Measurements from ENCODE around the gene RBM10. TPM values are rescaled to one million over a fixed set of nuclear protein-coding genes. Genes with fewer than 3 reads are reported as not detected.

Gene RBM10
- total and polyA plus RNA-seq, 9 of the 15 experiments (the other 6 are each of a cell fraction or from before 2014, with no cell fraction given) = 1.1 to 61.7 (median 31.5) TPM

DNA sequence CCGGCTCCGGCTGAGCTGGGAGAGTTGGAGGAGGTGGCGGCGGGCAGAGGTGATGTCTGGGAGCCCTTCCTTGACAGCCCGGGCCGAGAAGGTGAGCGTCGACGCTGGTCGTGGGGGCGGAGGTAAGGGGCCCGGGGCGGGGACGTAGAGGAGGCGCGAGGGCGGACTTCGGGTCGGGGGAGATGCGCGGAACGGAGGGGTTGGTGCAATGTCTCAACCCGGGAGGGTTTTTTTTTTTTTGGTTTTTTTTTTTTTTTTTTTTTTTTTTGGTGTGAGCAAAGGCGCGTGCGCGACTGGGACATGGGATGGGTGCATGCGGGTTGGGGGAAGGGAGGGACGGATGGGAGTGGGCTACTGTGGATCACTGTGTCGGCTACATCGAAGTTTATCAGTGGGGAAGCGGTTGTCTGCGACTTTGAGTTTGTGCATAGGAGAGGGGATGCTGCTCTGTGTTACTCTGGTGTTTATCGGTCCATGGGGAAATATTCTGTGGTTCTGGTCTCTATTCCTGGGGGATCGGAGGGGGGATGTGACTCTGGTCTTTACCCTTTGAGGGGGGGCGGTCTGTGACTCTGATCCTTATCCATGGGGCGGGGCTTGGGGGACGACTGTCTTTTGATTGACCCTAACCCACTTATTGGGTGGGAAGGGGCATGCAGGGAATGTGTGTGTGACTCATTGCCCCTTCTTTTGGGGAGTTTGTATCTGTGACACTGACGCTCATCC lies 537 bp downstream of the RBM10 start (continued):
- TF ChIP-seq, protein P1, sequence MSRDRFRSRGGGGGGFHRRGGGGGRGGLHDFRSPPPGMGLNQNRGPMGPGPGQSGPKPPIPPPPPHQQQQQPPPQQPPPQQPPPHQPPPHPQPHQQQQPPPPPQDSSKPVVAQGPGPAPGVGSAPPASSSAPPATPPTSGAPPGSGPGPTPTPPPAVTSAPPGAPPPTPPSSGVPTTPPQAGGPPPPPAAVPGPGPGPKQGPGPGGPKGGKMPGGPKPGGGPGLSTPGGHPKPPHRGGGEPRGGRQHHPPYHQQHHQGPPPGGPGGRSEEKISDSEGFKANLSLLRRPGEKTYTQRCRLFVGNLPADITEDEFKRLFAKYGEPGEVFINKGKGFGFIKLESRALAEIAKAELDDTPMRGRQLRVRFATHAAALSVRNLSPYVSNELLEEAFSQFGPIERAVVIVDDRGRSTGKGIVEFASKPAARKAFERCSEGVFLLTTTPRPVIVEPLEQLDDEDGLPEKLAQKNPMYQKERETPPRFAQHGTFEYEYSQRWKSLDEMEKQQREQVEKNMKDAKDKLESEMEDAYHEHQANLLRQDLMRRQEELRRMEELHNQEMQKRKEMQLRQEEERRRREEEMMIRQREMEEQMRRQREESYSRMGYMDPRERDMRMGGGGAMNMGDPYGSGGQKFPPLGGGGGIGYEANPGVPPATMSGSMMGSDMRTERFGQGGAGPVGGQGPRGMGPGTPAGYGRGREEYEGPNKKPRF (IDR thresholded peaks at IDR 0.05; ENCODE audit: low read depth, low read length) = no peak
- TF ChIP-seq, protein P2, sequence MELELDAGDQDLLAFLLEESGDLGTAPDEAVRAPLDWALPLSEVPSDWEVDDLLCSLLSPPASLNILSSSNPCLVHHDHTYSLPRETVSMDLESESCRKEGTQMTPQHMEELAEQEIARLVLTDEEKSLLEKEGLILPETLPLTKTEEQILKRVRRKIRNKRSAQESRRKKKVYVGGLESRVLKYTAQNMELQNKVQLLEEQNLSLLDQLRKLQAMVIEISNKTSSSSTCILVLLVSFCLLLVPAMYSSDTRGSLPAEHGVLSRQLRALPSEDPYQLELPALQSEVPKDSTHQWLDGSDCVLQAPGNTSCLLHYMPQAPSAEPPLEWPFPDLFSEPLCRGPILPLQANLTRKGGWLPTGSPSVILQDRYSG (tag; conservative IDR thresholded peaks at IDR 0.05; ENCODE audit: low read depth) = no peak
- TF ChIP-seq, protein P3, sequence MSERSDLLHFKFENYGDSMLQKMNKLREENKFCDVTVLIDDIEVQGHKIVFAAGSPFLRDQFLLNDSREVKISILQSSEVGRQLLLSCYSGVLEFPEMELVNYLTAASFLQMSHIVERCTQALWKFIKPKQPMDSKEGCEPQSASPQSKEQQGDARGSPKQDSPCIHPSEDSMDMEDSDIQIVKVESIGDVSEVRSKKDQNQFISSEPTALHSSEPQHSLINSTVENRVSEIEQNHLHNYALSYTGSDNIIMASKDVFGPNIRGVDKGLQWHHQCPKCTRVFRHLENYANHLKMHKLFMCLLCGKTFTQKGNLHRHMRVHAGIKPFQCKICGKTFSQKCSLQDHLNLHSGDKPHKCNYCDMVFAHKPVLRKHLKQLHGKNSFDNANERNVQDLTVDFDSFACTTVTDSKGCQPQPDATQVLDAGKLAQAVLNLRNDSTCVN (CRISPR knock-in tag; IDR thresholded peaks at IDR 0.05) = no peak
- TF ChIP-seq BRCA1 (IDR thresholded peaks at IDR 0.05) (no peak), BRCA1 (CRISPR knock-in tag; IDR thresholded peaks at IDR 0.05) (no peak)
